Measurements from ENCODE around the gene MCOLN2.
A peak's percentile ranks its signal among the peaks of the same experiment; 100 is the strongest.

Gene MCOLN2

DNA sequence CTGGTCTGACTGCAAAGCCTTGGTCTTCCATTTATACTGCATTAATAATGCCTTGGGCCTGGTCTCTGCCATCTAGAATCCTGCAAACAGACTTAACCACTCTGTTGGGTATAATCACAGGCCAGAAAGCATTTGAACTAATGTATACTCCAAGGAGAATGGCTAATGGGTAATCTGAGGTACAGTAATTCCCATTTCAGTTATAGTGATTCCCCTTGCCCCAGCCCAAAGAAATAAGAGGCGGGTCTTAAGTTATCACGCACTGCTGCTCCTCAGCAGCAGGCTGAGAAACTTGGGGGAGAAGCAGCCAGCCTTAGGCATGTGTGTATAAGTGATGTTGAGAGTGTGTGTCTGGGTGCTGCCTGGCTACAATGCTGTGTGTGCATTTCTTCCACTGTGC lies 106.3 kb downstream of the MCOLN2 start:
- TF ChIP-seq, protein P1, sequence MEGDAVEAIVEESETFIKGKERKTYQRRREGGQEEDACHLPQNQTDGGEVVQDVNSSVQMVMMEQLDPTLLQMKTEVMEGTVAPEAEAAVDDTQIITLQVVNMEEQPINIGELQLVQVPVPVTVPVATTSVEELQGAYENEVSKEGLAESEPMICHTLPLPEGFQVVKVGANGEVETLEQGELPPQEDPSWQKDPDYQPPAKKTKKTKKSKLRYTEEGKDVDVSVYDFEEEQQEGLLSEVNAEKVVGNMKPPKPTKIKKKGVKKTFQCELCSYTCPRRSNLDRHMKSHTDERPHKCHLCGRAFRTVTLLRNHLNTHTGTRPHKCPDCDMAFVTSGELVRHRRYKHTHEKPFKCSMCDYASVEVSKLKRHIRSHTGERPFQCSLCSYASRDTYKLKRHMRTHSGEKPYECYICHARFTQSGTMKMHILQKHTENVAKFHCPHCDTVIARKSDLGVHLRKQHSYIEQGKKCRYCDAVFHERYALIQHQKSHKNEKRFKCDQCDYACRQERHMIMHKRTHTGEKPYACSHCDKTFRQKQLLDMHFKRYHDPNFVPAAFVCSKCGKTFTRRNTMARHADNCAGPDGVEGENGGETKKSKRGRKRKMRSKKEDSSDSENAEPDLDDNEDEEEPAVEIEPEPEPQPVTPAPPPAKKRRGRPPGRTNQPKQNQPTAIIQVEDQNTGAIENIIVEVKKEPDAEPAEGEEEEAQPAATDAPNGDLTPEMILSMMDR (IDR thresholded peaks at IDR 0.05; ENCODE audit: low read depth, low read length) = no peak
- DNase-seq (ENCODE audit: extremely low read depth, low read depth) = no peak

DNA sequence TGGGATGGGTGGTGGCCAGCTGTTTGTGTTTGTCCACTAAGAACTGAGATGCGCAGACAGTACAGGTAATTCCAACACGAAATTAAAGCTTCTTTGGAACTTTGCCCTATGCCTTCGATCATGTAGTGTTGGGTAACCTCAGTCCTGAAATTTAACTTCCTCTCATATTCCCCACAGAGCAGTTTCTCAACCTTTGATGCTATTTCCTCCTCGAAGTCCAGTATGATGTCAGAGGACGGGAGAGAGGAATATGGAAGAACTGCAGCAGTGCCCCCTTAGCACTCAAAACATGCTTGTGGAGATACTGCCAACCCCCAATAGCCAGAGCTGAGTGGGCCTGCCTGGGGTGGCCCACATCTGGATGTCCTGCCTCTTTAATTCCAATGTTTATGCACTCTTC lies 107.5 kb downstream of the MCOLN2 start:
- no peak for DNase-seq (ENCODE audit: extremely low read depth, low read depth)
- TF ChIP-seq, protein P1 (IDR thresholded peaks at IDR 0.05; ENCODE audit: low read depth, low read length) = no peak

DNA sequence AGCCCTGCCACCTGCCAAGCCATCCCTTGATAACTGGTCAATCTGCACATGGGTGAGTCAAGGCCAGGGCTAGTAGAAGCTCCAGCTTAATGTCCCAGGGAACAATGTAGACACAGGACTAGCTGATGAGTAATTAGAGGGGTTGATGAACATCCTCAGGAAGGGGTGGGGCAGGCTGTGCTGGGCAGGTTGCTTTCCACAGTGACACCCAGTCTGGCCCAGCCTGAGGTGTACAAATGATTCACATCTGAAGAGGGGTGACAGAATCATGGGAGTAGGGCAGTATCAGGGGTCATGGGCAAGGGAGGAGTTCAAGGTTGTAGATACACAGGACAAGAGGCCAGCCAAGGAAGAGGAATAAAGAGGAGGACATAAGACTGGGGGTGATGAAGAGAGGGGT lies 108.2 kb downstream of the MCOLN2 start:
- DNase-seq (ENCODE audit: extremely low read depth, low read depth) = no peak
- TF ChIP-seq, protein P1 (IDR thresholded peaks at IDR 0.05; ENCODE audit: low read depth, low read length) = no peak

DNA sequence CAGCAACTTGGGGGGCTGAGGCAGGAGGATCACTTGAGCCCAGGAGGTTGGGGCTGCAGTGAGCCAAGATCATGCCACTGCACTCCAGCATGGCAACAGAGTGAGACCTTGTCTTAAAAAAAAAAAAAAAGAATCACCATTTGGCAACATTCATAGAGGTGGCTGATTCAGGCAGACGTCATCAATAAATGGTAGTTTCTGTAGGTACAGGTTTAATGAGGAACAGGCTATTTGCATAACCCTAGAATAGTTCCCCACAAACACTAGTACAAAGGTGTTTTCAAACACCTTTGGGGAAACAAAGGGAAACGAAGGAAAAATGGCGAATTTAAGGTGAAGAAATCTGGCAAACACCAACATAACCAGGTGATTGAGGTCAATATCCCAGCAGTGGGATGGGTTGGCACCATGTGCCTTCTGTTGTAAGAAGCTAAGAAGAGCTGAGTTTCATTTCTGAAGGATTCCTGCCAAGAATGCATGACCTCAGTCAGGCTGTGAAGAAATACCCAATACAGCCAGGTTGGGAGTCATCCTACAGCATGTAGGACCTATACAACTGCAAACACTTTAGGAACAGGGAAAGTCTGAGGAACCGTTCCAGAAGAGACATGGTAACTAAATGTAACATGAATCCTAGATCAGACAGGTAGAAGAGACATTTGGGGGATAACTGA lies 109.5 kb downstream of the MCOLN2 start:
- DNase-seq (ENCODE audit: extremely low read depth, low read depth) = peak; percentile 18
- TF ChIP-seq, protein P1 (IDR thresholded peaks at IDR 0.05; ENCODE audit: low read depth, low read length) = no peak

DNA sequence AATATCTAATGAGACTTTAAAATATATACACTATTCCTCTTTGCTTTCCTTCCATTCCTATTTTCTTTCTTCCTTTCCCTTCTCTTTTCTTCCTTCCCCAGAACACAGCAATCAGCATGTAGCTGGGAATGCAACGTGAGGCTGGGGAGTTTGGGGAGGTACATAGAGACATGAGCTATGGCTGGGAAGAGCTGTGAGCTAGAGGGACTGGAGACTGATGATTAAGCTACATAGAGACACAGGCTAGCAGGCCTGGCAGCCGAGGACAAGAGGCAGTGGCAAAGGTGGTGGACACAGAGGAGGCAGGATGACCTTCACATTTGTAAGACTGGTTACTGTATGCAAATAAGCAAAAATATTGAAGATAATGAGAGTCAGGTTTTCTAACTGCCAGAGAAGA lies 111.4 kb downstream of the MCOLN2 start:
- TF ChIP-seq, protein P1 (IDR thresholded peaks at IDR 0.05; ENCODE audit: low read depth, low read length) = no peak
- no peak for DNase-seq (ENCODE audit: extremely low read depth, low read depth)

DNA sequence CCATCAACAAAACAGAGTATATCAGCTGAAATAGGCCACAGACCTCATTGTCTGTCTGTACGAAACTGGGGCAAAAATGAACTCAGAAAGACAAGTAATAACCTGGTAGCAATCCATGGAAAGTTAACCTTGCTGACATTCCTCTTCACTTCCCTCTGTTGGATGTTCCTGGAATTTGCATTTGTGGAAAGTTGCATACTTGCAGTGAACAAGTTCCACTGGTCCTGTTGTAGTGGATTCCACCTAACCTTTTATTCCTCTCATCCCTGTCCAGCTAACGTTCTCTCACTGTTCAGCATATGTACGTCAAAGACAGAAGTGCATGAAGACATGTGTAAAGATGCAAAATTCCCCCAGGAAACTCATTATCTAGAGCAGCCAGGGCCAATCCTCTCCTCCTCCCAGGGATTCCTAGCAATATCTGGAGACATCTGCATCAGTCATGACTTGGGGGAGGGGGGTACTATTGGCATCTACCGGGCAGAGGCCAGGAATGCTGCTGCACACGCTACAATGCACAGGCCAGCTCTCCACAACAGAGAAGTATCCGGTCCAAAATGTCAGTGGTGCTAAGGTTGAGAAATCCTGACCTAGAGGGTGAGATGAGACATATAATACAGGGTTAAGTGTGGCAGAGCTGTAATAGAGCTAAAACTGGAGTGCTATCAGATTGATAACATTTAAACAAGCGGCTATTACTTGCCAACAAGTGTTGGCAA lies 112.1 kb downstream of the MCOLN2 start:
- TF ChIP-seq, protein P1 (IDR thresholded peaks at IDR 0.05; ENCODE audit: low read depth, low read length) = no peak

DNA sequence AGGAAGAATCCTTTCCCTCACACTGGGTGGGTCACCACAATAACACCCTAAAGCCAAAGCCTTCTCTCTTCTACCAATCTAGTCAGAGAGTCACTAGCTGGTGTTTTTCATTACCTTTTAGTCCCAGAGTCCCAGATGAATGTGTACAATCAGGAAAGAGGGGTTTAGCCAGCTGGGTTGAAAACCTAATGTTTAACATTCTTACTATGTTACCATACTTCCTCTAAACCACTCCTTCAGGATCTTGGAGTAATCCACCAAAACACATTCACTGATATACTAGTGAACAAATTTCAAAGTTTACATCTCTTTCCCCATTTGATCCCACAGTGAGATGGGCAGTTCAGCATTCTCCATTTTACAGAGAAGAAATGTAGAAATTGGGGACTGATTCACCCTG lies 113.6 kb downstream of the MCOLN2 start:
- TF ChIP-seq, protein P1 (IDR thresholded peaks at IDR 0.05; ENCODE audit: low read depth, low read length) = no peak
- peak; percentile 20 for DNase-seq (ENCODE audit: extremely low read depth, low read depth)

More for the DNA sequence above, 112.1 kb downstream of the MCOLN2 start:
- peak; percentile 18 for DNase-seq (ENCODE audit: extremely low read depth, low read depth)

Measured in AG09319 (cell line).